Osteoblast (primary cell): ENCODE data around the gene UBL7. TPM values are rescaled to one million over a fixed set of nuclear protein-coding genes. Genes with fewer than 3 reads are reported as not detected.

Experiments
- DNase-seq: peaks from one replicate; pipeline ENCODE4 v3.0.0; 2011; ENCODE audit warnings: low spot score, mixed read lengths; ENCODE audit not compliant: insufficient read length; ENCODE audit errors: missing footprints
- H2AFZ ChIP-seq: 2 replicates; pipeline ENCODE4 v1.6.0; 2011; ENCODE audit warnings: mild to moderate bottlenecking, low read length
- H3K27ac ChIP-seq: 2 replicates; pipeline ENCODE4 v1.5.1; 2011; ENCODE audit warnings: mild to moderate bottlenecking, low read depth, low read length, moderate library complexity
- H3K27me3 ChIP-seq: 2 replicates; pipeline ENCODE4 v1.6.0; 2012; ENCODE audit warnings: mild to moderate bottlenecking, control low read depth, inconsistent platforms, low read length, moderate library complexity; ENCODE audit not compliant: insufficient read depth
- H3K36me3 ChIP-seq: 2 replicates; pipeline ENCODE4 v1.5.1; 2011; ENCODE audit warnings: mild to moderate bottlenecking, low read length, control low read depth, moderate library complexity; ENCODE audit not compliant: insufficient read depth
- H3K4me1 ChIP-seq: 2 replicates; pipeline ENCODE4 v1.5.1; 2011; ENCODE audit warnings: mild to moderate bottlenecking, low read length, control low read depth, moderate library complexity; ENCODE audit not compliant: insufficient read depth
- H3K4me2 ChIP-seq: 2 replicates; pipeline ENCODE4 v1.6.0; 2011; ENCODE audit warnings: mild to moderate bottlenecking, low read length; ENCODE audit not compliant: insufficient read depth
- H3K4me3 ChIP-seq: fragments of 200-600 bp; sonication (generic); 3 replicates; pipeline ENCODE4 v1.5.1; 2012; ENCODE audit warnings: mild to moderate bottlenecking, low read length, inconsistent platforms; ENCODE audit not compliant: insufficient read depth
- H3K79me2 ChIP-seq: 2 replicates; pipeline ENCODE4 v1.6.0; 2012; ENCODE audit warnings: mild to moderate bottlenecking, low read length, control low read depth, inconsistent platforms; ENCODE audit not compliant: insufficient read depth
- H3K9me3 ChIP-seq: 2 replicates; pipeline ENCODE4 v1.5.1; 2011; ENCODE audit warnings: low read depth, low read length, control low read depth
- H4K20me1 ChIP-seq: 2 replicates; pipeline ENCODE4 v1.6.0; 2012; ENCODE audit warnings: mild to moderate bottlenecking, low read length, control low read depth; ENCODE audit not compliant: insufficient read depth
- CTCF ChIP-seq: IDR thresholded peaks from 2 replicates; pipeline ENCODE4 v1.5.1; 2011; ENCODE audit warnings: mild to moderate bottlenecking, low read depth, low read length, moderate library complexity; ENCODE audit errors: extremely low read depth
- total RNA-seq: library from RNA; depleted of rRNA; stranded (reverse); fragments of >200 nt; gene quantifications from 2 replicates; pipeline ENCODE4 v1.2.3, GENCODE V29; 2012

UBL7 gene
- total RNA-seq, 1 donor, result 39.8 TPM

GRCh38 chr15:74400313-74400860 lies 60.6 kb downstream of the UBL7 start:
- no peak for TF ChIP-seq CTCF
- H3K4me1 ChIP-seq, result peaks cover 73% of the 10 kb centered on the region
- no peak overlapping the region for H3K4me3 ChIP-seq
- H3K9me3 ChIP-seq, result no peaks in the 10 kb centered on the region
- H3K27ac ChIP-seq, result peak overlapping the region; percentile 77
- H3K79me2 ChIP-seq, result no peaks in the 10 kb centered on the region
- no peaks in the 10 kb centered on the region for H3K27me3 ChIP-seq
- peaks cover 6% of the 10 kb centered on the region for H3K36me3 ChIP-seq
- no peak overlapping the region for H2AFZ ChIP-seq
- no peaks in the 10 kb centered on the region for H4K20me1 ChIP-seq
- DNase-seq, result no peak
- H3K4me2 ChIP-seq, result peak overlapping the region; percentile 10

GRCh38 chr15:74399511-74400312 lies 61.2 kb downstream of the UBL7 start:
- Histone ChIP-seq H3K79me2 (no peaks in the 10 kb centered on the region), H3K9me3 (no peaks in the 10 kb centered on the region), H3K27me3 (no peaks in the 10 kb centered on the region), H3K4me2 (peak overlapping the region; percentile 10), H3K27ac (peak overlapping the region; percentile 77), H3K4me3 (peak overlapping the region; percentile 21), H2AFZ (no peak overlapping the region), H3K36me3 (peaks cover 6% of the 10 kb centered on the region), H4K20me1 (no peaks in the 10 kb centered on the region), H3K4me1 (peaks cover 79% of the 10 kb centered on the region)
- DNase-seq, result peak; percentile 94
- TF ChIP-seq CTCF, result no peak

- Histone ChIP-seq H3K4me2 (no peak overlapping the region), H3K27ac (no peak overlapping the region), H3K4me3 (no peak overlapping the region), H3K9me3 (no peaks in the 10 kb centered on the region), H3K27me3 (no peaks in the 10 kb centered on the region), H3K4me1 (peaks cover 78% of the 10 kb centered on the region), H4K20me1 (no peaks in the 10 kb centered on the region), H3K79me2 (no peaks in the 10 kb centered on the region), H2AFZ (no peak overlapping the region), H3K36me3 (peaks cover under 1% of the 10 kb centered on the region)
- no peak for TF ChIP-seq CTCF
- DNase-seq, result no peak
Measured at GRCh38 chr15:74399100-74399499, 61.9 kb downstream of the UBL7 start.

- Histone ChIP-seq H3K4me1 (peaks cover 72% of the 10 kb centered on the region), H3K9me3 (no peaks in the 10 kb centered on the region), H3K79me2 (no peaks in the 10 kb centered on the region), H3K27me3 (no peaks in the 10 kb centered on the region), H4K20me1 (no peaks in the 10 kb centered on the region), H3K4me3 (no peak overlapping the region), H3K4me2 (no peak overlapping the region), H2AFZ (no peak overlapping the region), H3K36me3 (no peaks in the 10 kb centered on the region), H3K27ac (peak overlapping the region; percentile 76)
- no peak for DNase-seq
- no peak for TF ChIP-seq CTCF
Measured at GRCh38 chr15:74398183-74398582, 62.8 kb downstream of the UBL7 start.
